ENCODE measurements around the gene THSD4.

DNA sequence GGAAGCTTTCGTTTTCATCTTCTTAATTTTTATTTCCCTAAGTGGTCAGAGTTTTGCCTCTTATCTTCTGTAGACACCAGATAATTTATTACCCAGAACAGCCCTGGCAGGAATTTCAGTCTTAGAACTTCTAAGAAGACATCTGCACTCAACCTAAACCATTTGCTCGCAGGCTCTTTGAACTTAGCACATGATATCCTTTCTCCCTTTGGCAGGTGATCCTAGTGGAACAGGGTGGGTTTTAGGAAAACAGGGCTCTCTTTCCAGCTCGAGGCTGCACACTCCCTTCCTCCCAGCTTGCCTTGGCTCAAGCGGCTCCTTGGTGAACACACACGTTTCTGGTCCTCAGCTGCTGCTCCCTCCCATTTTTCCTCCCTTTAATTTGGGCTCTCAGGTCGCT lies 116.5 kb downstream of the THSD4 start:
- TF ChIP-seq, protein P1, sequence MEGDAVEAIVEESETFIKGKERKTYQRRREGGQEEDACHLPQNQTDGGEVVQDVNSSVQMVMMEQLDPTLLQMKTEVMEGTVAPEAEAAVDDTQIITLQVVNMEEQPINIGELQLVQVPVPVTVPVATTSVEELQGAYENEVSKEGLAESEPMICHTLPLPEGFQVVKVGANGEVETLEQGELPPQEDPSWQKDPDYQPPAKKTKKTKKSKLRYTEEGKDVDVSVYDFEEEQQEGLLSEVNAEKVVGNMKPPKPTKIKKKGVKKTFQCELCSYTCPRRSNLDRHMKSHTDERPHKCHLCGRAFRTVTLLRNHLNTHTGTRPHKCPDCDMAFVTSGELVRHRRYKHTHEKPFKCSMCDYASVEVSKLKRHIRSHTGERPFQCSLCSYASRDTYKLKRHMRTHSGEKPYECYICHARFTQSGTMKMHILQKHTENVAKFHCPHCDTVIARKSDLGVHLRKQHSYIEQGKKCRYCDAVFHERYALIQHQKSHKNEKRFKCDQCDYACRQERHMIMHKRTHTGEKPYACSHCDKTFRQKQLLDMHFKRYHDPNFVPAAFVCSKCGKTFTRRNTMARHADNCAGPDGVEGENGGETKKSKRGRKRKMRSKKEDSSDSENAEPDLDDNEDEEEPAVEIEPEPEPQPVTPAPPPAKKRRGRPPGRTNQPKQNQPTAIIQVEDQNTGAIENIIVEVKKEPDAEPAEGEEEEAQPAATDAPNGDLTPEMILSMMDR (conservative IDR thresholded peaks at IDR 0.05) = no peak
- no peak for TF ChIP-seq ZFX (IDR thresholded peaks at IDR 0.05)

Data from C4-2B (cell line).